Stomach (tissue), 9 donors: ENCODE results near the gene GDPD3. TPM values are rescaled to one million over a fixed set of nuclear protein-coding genes. Genes with fewer than 3 reads are reported as not detected.

Experiments used
- DNase-seq, 2 donors: peaks; one replicate each; pipeline versions ENCODE4 v3.0.0 to v3.0.0-alpha.2; 2013 to 2019
- H3K27ac ChIP-seq, 5 donors: fragments of 200-600 bp in 4 of 5; sonication (generic) in 4 of 5; one replicate each; pipeline ENCODE4 v1.5.1; 2013 to 2019; ENCODE audit warnings: mild to moderate bottlenecking in 1 of 5, moderate library complexity in 1 of 5
- H3K27me3 ChIP-seq, 3 donors: fragments of 200-600 bp; sonication (generic); one replicate each; pipeline ENCODE4 v1.5.1; 2017 to 2019; ENCODE audit warnings: mixed run types in 1 of 3
- H3K36me3 ChIP-seq, 4 donors: fragments of 200-600 bp; sonication (generic); 1 replicate in 3 of 4; 2 replicates in 1 of 4; pipeline ENCODE4 v1.5.1; 2016 to 2019
- H3K4me1 ChIP-seq, 4 donors: fragments of 200-600 bp; sonication (generic); one replicate each; pipeline ENCODE4 v1.5.1; 2016 to 2019
- H3K4me3 ChIP-seq, 4 donors: fragments of 200-600 bp; sonication (generic) in 3 of 4; one replicate each; pipeline ENCODE4 v1.5.1; 2016 to 2019; ENCODE audit warnings: mild to moderate bottlenecking in 1 of 4
- H3K9me3 ChIP-seq, 4 donors: fragments of 200-600 bp; sonication (generic); one replicate each; pipeline ENCODE4 v1.5.1; 2016 to 2019
- CTCF ChIP-seq, 7 experiments: fragments of 450-650 bp in 4 of 7; fragments of 200-600 bp in 3 of 7; sonication (generic) in 3 of 7; IDR thresholded peaks; one replicate each; pipeline ENCODE4 v1.5.1; 2016 to 2019; ENCODE audit warnings: antibody characterized with exemption in 7 of 7, control low read depth in 2 of 7, mild to moderate bottlenecking in 1 of 7
- EP300 ChIP-seq: sonication (generic); formaldehyde crosslinking; IDR thresholded peaks from one replicate; pipeline ENCODE4 v1.6.1; 2017; ENCODE audit warnings: antibody characterized with exemption
- POLR2A ChIP-seq, 4 donors: fragments of 450-650 bp; IDR thresholded peaks; one replicate each; pipeline ENCODE4 v1.6.1; 2016; ENCODE audit warnings: antibody characterized with exemption in 4 of 4, control low read depth in 2 of 4, mild to moderate bottlenecking in 1 of 4, moderate library complexity in 1 of 4
- POLR2AphosphoS5 ChIP-seq, 3 donors: sonication (generic); formaldehyde crosslinking; IDR thresholded peaks; one replicate each; pipeline ENCODE4 v1.6.1; 2016; ENCODE audit warnings: antibody characterized with exemption in 3 of 3
- WGBS, 5 donors: extraction: QIAGEN DNeasy Blood & Tissue Kit in 3 of 5; methylation state at CpG; one replicate each; pipeline versions ENCODE4 v1.1.5 to v1.1.7; 2013 to 2018; 5-methylcytosine and 5-hydroxymethylcytosine counted together
- intact Hi-C: fragments of 100-400 bp; cut with DNase I; formaldehyde crosslinking; loops from one replicate; pipeline ENCODE4 v1.15.1; 2023; ENCODE audit warnings: low total_unique reads
- polyA plus RNA-seq, 3 donors: library from polyadenylated mRNA; stranded (reverse); fragments of 200-250 nt; gene quantifications; one replicate each; pipeline ENCODE4 v1.2.3, GENCODE V29; 2013
- total RNA-seq, 5 donors: library from RNA; depleted of rRNA; stranded (reverse); fragments of >200 nt; gene quantifications; one replicate each; pipeline versions ENCODE4 v1.1.0 to v1.2.3, GENCODE V29; 2014 to 2016
- donor health status: healthy with polysubstance abuse.
- donor health status: Bipolar disorder and iron deficiency.
- donor health status: healthy.

Gene GDPD3
- total and polyA plus RNA-seq, 8 donors, result 1.8 to 178 (median 5.9) TPM

- Histone ChIP-seq H3K9me3 (no peaks in the 10 kb centered on the region), H3K27ac (peak overlapping the region in 3 of 5 donors; percentile 3 to 31 (median 11)), H3K36me3 (peaks cover 50 to 73% (median 66%) of the 10 kb centered on the region in 4 donors), H3K27me3 (no peaks in the 10 kb centered on the region), H3K4me1 (peaks cover 4 to 31% (median 11%) of the 10 kb centered on the region in 4 donors), H3K4me3 (no peak overlapping the region)
- intact Hi-C loops, result no loop called here
- peak in 1 of 2 donors; percentile 23 for DNase-seq
- WGBS, 5 donors, result 57 to 71% (median 67%) methylated on average over 13 to 17 of the region's 17 CpGs
- TF ChIP-seq CTCF (IDR thresholded peaks at IDR 0.05) (no peak), POLR2AphosphoS5 (IDR thresholded peaks at IDR 0.05) (no peak), EP300 (no peak), POLR2A (IDR thresholded peaks at IDR 0.05) (no peak)
These were observed 28.5 kb downstream of the GDPD3 start for GRCh38 chr16:30084816-30085159.

GRCh38 chr16:30084096-30084815 lies 29.1 kb downstream of the GDPD3 start:
- peaks cover 4 to 33% (median 12%) of the 10 kb centered on the region in 4 donors for H3K4me1 ChIP-seq
- TF ChIP-seq EP300 (no peak), POLR2A (IDR thresholded peaks at IDR 0.05) (no peak), POLR2AphosphoS5 (IDR thresholded peaks at IDR 0.05) (no peak), CTCF (IDR thresholded peaks at IDR 0.05) (no peak)
- peaks cover 54 to 78% (median 71%) of the 10 kb centered on the region in 4 donors for H3K36me3 ChIP-seq
- H3K27ac ChIP-seq, result peak overlapping the region in 2 of 5 donors; percentile 3 to 11
- H3K9me3 ChIP-seq, result no peaks in the 10 kb centered on the region
- no peaks in the 10 kb centered on the region for H3K27me3 ChIP-seq
- no peak for DNase-seq
- whole genome bisulfite sequencing, 5 donors, result 78 to 89% (median 84%) methylated on average over 17 to 18 of the region's 18 CpGs
- H3K4me3 ChIP-seq, result no peak overlapping the region
- intact Hi-C loops, result no loop called here

GRCh38 chr16:30083216-30084055 lies 29.9 kb downstream of the GDPD3 start:
- peaks cover 4 to 40% (median 19%) of the 10 kb centered on the region in 4 donors for H3K4me1 ChIP-seq
- H3K9me3 ChIP-seq, result no peaks in the 10 kb centered on the region
- H3K27ac ChIP-seq, result no peak overlapping the region
- peaks cover 54 to 86% (median 79%) of the 10 kb centered on the region in 4 donors for H3K36me3 ChIP-seq
- intact Hi-C loops, result no loop called here
- H3K27me3 ChIP-seq, result no peaks in the 10 kb centered on the region
- H3K4me3 ChIP-seq, result no peak overlapping the region
- 84 to 94% (median 91%) methylated on average over 18 to 24 of the region's 24 CpGs for WGBS, 5 donors
- no peak for TF ChIP-seq EP300
- TF ChIP-seq POLR2A (IDR thresholded peaks at IDR 0.05), result no peak
- no peak for TF ChIP-seq POLR2AphosphoS5 (IDR thresholded peaks at IDR 0.05)
- TF ChIP-seq CTCF (IDR thresholded peaks at IDR 0.05), result no peak
- no peak for DNase-seq

GRCh38 chr16:30082545-30083090 lies 30.7 kb downstream of the GDPD3 start:
- peaks cover 8 to 48% (median 27%) of the 10 kb centered on the region in 4 donors for H3K4me1 ChIP-seq
- H3K4me3 ChIP-seq, result no peak overlapping the region
- peaks cover 61 to 94% (median 87%) of the 10 kb centered on the region in 4 donors for H3K36me3 ChIP-seq
- intact Hi-C loops, result no loop called here
- no peak for DNase-seq
- H3K27ac ChIP-seq, result no peak overlapping the region
- no peaks in the 10 kb centered on the region for H3K9me3 ChIP-seq
- 85 to 90% (median 90%) methylated on average over 12 to 20 of the region's 20 CpGs for WGBS, 5 donors
- no peaks in the 10 kb centered on the region for H3K27me3 ChIP-seq
- TF ChIP-seq POLR2AphosphoS5 (IDR thresholded peaks at IDR 0.05), result no peak
- no peak for TF ChIP-seq CTCF (IDR thresholded peaks at IDR 0.05)
- TF ChIP-seq POLR2A (IDR thresholded peaks at IDR 0.05), result no peak
- no peak for TF ChIP-seq EP300
